Hematopoietic multipotent progenitor cell treated with erythropoietin and hydrocortisone succinate and interleukin-3 and kit ligand, for 17 days (in vitro differentiated cells): ENCODE data around the gene DSEL.

Source experiments
- DNase-seq: peaks from one replicate; pipeline ENCODE4 v3.0.0-alpha.2; 2015; ENCODE audit warnings: low spot score

Gene DSEL

GRCh38 chr18:67500522-67501205 is 15.9 kb downstream of the DSEL start:
- DNase-seq: no peak

GRCh38 chr18:67496469-67496868 is 20.1 kb downstream of the DSEL start:
- no peak for DNase-seq

- no peak for DNase-seq
These were observed 30.0 kb downstream of the DSEL start for GRCh38 chr18:67486534-67486933.

GRCh38 chr18:67485655-67486054 is 30.9 kb downstream of the DSEL start:
- no peak for DNase-seq

GRCh38 chr18:67484458-67484857 is 32.1 kb downstream of the DSEL start:
- no peak for DNase-seq

- DNase-seq: no peak
These were observed 32.6 kb downstream of the DSEL start for GRCh38 chr18:67483952-67484351.

- DNase-seq: no peak
These were observed 33.3 kb downstream of the DSEL start for GRCh38 chr18:67483237-67483636.

GRCh38 chr18:67478249-67478648 is 38.3 kb downstream of the DSEL start:
- no peak for DNase-seq

GRCh38 chr18:67477522-67477921 is 39.0 kb downstream of the DSEL start:
- DNase-seq: no peak

GRCh38 chr18:67476585-67476984 is 39.9 kb downstream of the DSEL start:
- DNase-seq: no peak

- DNase-seq: no peak
These were observed 40.8 kb downstream of the DSEL start for GRCh38 chr18:67475673-67476072.

GRCh38 chr18:67468038-67468437 is 48.5 kb downstream of the DSEL start:
- DNase-seq: no peak

- DNase-seq: no peak
These were observed 49.3 kb downstream of the DSEL start for GRCh38 chr18:67467188-67467587.

GRCh38 chr18:67464499-67464898 is 52.0 kb downstream of the DSEL start:
- no peak for DNase-seq

GRCh38 chr18:67463829-67464228 is 52.7 kb downstream of the DSEL start:
- DNase-seq: no peak

GRCh38 chr18:67456711-67457110 is 59.8 kb downstream of the DSEL start:
- DNase-seq: no peak
